Gastroesophageal sphincter (tissue), 4 donors: ENCODE results near the gene AKAP17A. TPM values are rescaled to one million over a fixed set of nuclear protein-coding genes. Genes with fewer than 3 reads are reported as not detected.

ENCODE experiments used
- ATAC-seq: fragments of 150-250 bp; one replicate; pipeline ENCODE4 v1.9.1; 2016; ENCODE audit warnings: mild to moderate bottlenecking, moderate library complexity
- H3K27ac ChIP-seq, 4 donors: fragments of 200-600 bp; sonication (generic) in 3 of 4; 1 replicate in 3 of 4; 2 replicates in 1 of 4; pipeline ENCODE4 v1.5.1; 2016 to 2019
- H3K27me3 ChIP-seq: fragments of 200-600 bp; sonication (generic); one replicate; pipeline ENCODE4 v1.5.1; 2019
- H3K36me3 ChIP-seq, 2 donors: fragments of 200-600 bp; sonication (generic); one replicate each; pipeline ENCODE4 v1.5.1; 2019; ENCODE audit warnings: control low read depth in 1 of 2
- H3K4me1 ChIP-seq, 3 donors: fragments of 200-600 bp; sonication (generic); 1 replicate in 2 of 3; 2 replicates in 1 of 3; pipeline ENCODE4 v1.5.1; 2016 to 2019; ENCODE audit warnings: control low read depth in 2 of 3
- H3K4me3 ChIP-seq, 2 donors: fragments of 200-600 bp; sonication (generic); one replicate each; pipeline ENCODE4 v1.5.1; 2019; ENCODE audit warnings: mild to moderate bottlenecking in 1 of 2, moderate library complexity in 1 of 2
- H3K9me3 ChIP-seq, 3 donors: fragments of 200-600 bp; sonication (generic); one replicate each; pipeline ENCODE4 v1.5.1; 2017 to 2019; ENCODE audit warnings: control low read depth in 2 of 3
- EP300 ChIP-seq: sonication (generic); formaldehyde crosslinking; IDR thresholded peaks from one replicate; pipeline ENCODE4 v1.6.1; 2017; ENCODE audit warnings: antibody characterized with exemption, mild to moderate bottlenecking
- POLR2A ChIP-seq, 2 donors: fragments of 450-650 bp; IDR thresholded peaks; one replicate each; pipeline ENCODE4 v1.6.1; 2017; ENCODE audit warnings: antibody characterized with exemption in 2 of 2, mild to moderate bottlenecking in 2 of 2, moderate library complexity in 1 of 2
- POLR2AphosphoS5 ChIP-seq: sonication (generic); formaldehyde crosslinking; IDR thresholded peaks from one replicate; pipeline ENCODE4 v1.6.1; 2017; ENCODE audit warnings: antibody characterized with exemption
- WGBS, 2 donors: methylation state at CpG; one replicate each; pipeline ENCODE4 v1.1.5; 2018; ENCODE audit warnings: low coverage in 1 of 2; 5-methylcytosine and 5-hydroxymethylcytosine counted together
- total RNA-seq, 4 donors: library from RNA; depleted of rRNA; stranded (reverse); fragments of >200 nt; gene quantifications; one replicate each; pipeline ENCODE4 v1.1.0, GENCODE V29; 2016
- TF ChIP-seq, protein P1 (sequence below), 4 experiments: fragments of 200-600 bp in 2 of 4; fragments of 450-650 bp in 2 of 4; sonication (generic) in 1 of 4; IDR thresholded peaks; one replicate each; pipeline ENCODE4 v1.5.1; 2017 to 2019; ENCODE audit warnings: antibody characterized with exemption in 4 of 4, mild to moderate bottlenecking in 2 of 4, moderate library complexity in 2 of 4

The AKAP17A gene
- total RNA-seq, 4 donors from 2014 or later, result 18.1 to 40.8 (median 29.6) TPM

DNA sequence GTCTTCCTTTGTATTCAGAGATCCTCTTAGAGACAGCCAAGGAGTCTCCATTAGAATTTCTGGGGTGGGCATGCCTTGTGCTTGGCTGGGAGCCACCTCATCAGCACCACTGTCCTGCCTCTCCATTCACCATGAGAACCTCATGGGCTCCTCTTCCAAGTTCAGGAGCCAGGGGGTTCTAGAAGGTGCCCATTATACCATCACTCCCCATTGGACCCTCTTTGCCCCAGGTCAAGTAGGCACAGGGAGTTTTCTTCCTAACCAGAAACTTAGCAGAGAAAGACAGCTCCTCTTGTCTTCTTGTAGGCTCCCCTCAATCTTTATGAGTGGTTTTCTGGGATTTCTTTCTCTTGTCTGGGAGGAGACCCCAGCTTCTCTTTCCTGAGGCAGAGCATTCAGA is 54.6 kb downstream of the AKAP17A start:
- H3K36me3 ChIP-seq, result no peaks in the 10 kb centered on the region
- ATAC-seq, result no peak
- peaks cover 26% of the 10 kb centered on the region for H3K27me3 ChIP-seq
- no peak overlapping the region for H3K4me3 ChIP-seq
- no peak overlapping the region for H3K27ac ChIP-seq
- H3K4me1 ChIP-seq, result no peaks in the 10 kb centered on the region
- peaks cover 0 to 17% (median 0%) of the 10 kb centered on the region in 3 donors for H3K9me3 ChIP-seq
- TF ChIP-seq, protein P1, sequence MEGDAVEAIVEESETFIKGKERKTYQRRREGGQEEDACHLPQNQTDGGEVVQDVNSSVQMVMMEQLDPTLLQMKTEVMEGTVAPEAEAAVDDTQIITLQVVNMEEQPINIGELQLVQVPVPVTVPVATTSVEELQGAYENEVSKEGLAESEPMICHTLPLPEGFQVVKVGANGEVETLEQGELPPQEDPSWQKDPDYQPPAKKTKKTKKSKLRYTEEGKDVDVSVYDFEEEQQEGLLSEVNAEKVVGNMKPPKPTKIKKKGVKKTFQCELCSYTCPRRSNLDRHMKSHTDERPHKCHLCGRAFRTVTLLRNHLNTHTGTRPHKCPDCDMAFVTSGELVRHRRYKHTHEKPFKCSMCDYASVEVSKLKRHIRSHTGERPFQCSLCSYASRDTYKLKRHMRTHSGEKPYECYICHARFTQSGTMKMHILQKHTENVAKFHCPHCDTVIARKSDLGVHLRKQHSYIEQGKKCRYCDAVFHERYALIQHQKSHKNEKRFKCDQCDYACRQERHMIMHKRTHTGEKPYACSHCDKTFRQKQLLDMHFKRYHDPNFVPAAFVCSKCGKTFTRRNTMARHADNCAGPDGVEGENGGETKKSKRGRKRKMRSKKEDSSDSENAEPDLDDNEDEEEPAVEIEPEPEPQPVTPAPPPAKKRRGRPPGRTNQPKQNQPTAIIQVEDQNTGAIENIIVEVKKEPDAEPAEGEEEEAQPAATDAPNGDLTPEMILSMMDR (IDR thresholded peaks at IDR 0.05), result no peak
- TF ChIP-seq POLR2A (IDR thresholded peaks at IDR 0.05), result no peak
- TF ChIP-seq POLR2AphosphoS5, result no peak
- TF ChIP-seq EP300, result no peak

DNA sequence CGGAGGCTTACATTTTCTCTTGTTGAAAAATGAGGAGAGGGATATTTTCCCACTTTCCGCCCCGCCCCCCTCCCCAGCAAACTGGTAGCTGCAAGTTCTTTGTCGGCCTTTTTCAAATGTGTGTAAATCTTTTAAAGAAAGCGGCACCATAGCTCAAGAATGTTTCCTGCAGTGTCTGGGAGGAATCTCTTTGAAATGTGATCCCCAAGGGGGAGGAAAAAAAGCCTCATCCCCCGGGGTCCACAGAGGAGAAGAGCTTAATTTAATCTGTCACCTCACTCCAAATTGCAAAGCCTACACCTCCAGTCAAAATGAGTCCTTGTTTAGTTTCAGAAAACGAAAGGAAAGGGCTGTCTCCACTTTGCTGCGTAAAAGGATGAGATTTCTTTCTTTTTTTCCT is 58.2 kb downstream of the AKAP17A start:
- no peaks in the 10 kb centered on the region for H3K4me1 ChIP-seq
- no peak for ATAC-seq

More for the DNA sequence above, 58.2 kb downstream of the AKAP17A start:
- TF ChIP-seq EP300, result no peak
- TF ChIP-seq POLR2AphosphoS5, result no peak
- TF ChIP-seq POLR2A (IDR thresholded peaks at IDR 0.05), result no peak
- TF ChIP-seq, protein P1 (IDR thresholded peaks at IDR 0.05), result no peak
- WGBS, 2 donors, result 23 to 26% methylated on average over 6 to 8 of the region's 8 CpGs
- Histone ChIP-seq H3K36me3 (no peaks in the 10 kb centered on the region), H3K27me3 (peaks cover 26% of the 10 kb centered on the region), H3K4me3 (no peak overlapping the region), H3K9me3 (peaks cover 0 to 17% (median 0%) of the 10 kb centered on the region in 3 donors), H3K27ac (no peak overlapping the region)

Other genes starting within 250 kb of the AKAP17A start
- 100 to 1,000 TPM; 204 to 408 (median 268) TPM for gene SLC25A6, start 199.5 kb upstream of the AKAP17A start, total RNA-seq
- 10 to 100 TPM; 29.7 to 35.1 (median 32.5) TPM for gene ASMTL, start 138.7 kb upstream of the AKAP17A start, total RNA-seq
- 1 to 10 TPM in 3 of 4 donors, under 1 TPM in 1; 0.81 to 2.7 (median 1.8) TPM for gene P2RY8, start 54.4 kb upstream of the AKAP17A start, total RNA-seq
- 1 to 10 TPM in 1 of 4 donors, not detected in 3; 1.4 TPM for gene ASMT, start 23.5 kb downstream of the AKAP17A start, total RNA-seq